Measurements from ENCODE around the gene THSD7B.

DNA sequence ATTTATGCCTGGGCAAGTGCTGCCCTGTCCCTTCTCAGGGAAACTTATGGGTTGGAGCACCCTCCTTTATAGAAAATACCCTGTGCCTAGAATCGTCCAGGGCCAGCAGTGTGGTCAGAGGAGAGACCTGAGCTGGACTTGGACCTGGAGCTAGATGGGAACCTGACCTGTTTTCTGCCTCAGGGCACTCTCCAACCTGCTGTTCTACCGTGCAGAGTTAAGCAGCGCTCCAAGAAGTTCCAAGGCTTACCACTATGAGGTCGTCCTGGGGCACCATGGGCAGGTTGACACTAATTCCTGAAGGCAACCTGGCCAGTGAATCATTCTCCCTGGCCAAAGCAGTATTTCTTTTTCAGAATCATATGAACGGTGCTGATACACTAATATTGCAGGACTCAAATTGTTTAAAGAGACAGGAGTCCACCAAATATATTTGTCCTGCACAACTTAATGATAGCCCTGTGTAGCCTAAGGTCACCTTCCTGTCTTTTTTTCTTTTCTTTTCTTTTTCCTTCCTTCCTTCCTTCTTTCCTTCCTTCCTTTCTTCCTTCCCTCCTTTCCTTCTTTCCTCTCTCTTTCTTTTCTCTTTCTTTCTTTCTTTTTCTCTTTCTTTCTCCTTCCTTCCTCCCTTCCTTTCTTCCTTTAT is 743.5 kb downstream of the THSD7B start:
- TF ChIP-seq, protein P1, sequence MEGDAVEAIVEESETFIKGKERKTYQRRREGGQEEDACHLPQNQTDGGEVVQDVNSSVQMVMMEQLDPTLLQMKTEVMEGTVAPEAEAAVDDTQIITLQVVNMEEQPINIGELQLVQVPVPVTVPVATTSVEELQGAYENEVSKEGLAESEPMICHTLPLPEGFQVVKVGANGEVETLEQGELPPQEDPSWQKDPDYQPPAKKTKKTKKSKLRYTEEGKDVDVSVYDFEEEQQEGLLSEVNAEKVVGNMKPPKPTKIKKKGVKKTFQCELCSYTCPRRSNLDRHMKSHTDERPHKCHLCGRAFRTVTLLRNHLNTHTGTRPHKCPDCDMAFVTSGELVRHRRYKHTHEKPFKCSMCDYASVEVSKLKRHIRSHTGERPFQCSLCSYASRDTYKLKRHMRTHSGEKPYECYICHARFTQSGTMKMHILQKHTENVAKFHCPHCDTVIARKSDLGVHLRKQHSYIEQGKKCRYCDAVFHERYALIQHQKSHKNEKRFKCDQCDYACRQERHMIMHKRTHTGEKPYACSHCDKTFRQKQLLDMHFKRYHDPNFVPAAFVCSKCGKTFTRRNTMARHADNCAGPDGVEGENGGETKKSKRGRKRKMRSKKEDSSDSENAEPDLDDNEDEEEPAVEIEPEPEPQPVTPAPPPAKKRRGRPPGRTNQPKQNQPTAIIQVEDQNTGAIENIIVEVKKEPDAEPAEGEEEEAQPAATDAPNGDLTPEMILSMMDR (conservative IDR thresholded peaks at IDR 0.05; ENCODE audit: low read depth, low read length) = no peak
- TF ChIP-seq EZH2 (IDR thresholded peaks at IDR 0.05; ENCODE audit: low read length, unreplicated experiment) = no peak

All from PC-3 (cell line).